OCI-LY7 (cell line): ENCODE data around the gene ATF7. TPM values are rescaled to one million over a fixed set of nuclear protein-coding genes. Genes with fewer than 3 reads are reported as not detected.

Experiments used
- BruUV-seq: library from RNA; stranded (reverse); fragments of 400-500 nt; replicated peaks from 2 replicates; lab custom pipeline; 2021; lab: Mats Ljungman, UMichigan
- CTCF ChIA-PET: fragments of 300-600 bp; sonication (Branson Sonifier 250); formaldehyde crosslinking; loops from one replicate; lab custom pipeline; 2022; ENCODE audit warnings: antibody characterized with exemption; ENCODE audit not compliant: unreplicated experiment; lab: Charles Lee
- POLR2A ChIA-PET: fragments of 300-600 bp; sonication (Branson Sonifier 250); formaldehyde crosslinking; loops from one replicate; lab custom pipeline; 2022; ENCODE audit warnings: antibody characterized with exemption; lab: Charles Lee
- DNase-seq: peaks from one replicate; pipeline ENCODE4 v3.0.0-alpha.2; 2015; ENCODE audit warnings: low spot score
- H2AFZ ChIP-seq: fragments of 200-600 bp; sonication (generic), shearing (Covaris generic); 2 replicates; pipeline ENCODE4 v1.6.1; 2014; ENCODE audit warnings: mild to moderate bottlenecking, antibody characterized with exemption, low read length, moderate library complexity
- H3K27ac ChIP-seq: fragments of 200-600 bp; sonication (generic); 2 replicates; pipeline ENCODE4 v1.5.1; 2014; ENCODE audit warnings: mixed run types, low read depth, mild to moderate bottlenecking, moderate library complexity, low read length, inconsistent platforms; ENCODE audit not compliant: poor library complexity, severe bottlenecking
- H3K36me3 ChIP-seq: fragments of 200-600 bp; sonication (generic); 2 replicates; pipeline ENCODE4 v1.6.1; 2014; ENCODE audit warnings: mild to moderate bottlenecking, antibody characterized with exemption, low read length, moderate library complexity, mixed read lengths; ENCODE audit not compliant: insufficient read depth
- H3K4me1 ChIP-seq: fragments of 200-600 bp; sonication (generic); 2 replicates; pipeline ENCODE4 v1.5.1; 2014; ENCODE audit warnings: mild to moderate bottlenecking, low read length; ENCODE audit not compliant: insufficient read depth, poor library complexity, severe bottlenecking
- H3K4me2 ChIP-seq: fragments of 200-600 bp; sonication (generic); 2 replicates; pipeline ENCODE4 v1.6.1; 2014; ENCODE audit warnings: mild to moderate bottlenecking, low read length
- H3K4me3 ChIP-seq: fragments of 200-600 bp; sonication (generic); 2 replicates; pipeline ENCODE4 v1.5.1; 2014; ENCODE audit warnings: mild to moderate bottlenecking, low read depth, low read length; ENCODE audit not compliant: poor library complexity, severe bottlenecking
- H3K79me2 ChIP-seq: fragments of 200-600 bp; sonication (generic); 2 replicates; pipeline ENCODE4 v1.6.1; 2016; ENCODE audit warnings: low read depth, mild to moderate bottlenecking, low read length, moderate library complexity, mixed read lengths; ENCODE audit not compliant: insufficient read depth
- H3K9me2 ChIP-seq: fragments of 200-600 bp; sonication (generic); 2 replicates; pipeline ENCODE4 v1.6.1; 2016; ENCODE audit warnings: mild to moderate bottlenecking, low read length, mixed read lengths; ENCODE audit not compliant: insufficient read depth
- H3K9me3 ChIP-seq: fragments of 200-600 bp; sonication (generic); 2 replicates; pipeline ENCODE4 v1.6.1; 2014; ENCODE audit warnings: mild to moderate bottlenecking, mixed run types, low read length, mixed read lengths
- H4K20me1 ChIP-seq: fragments of 200-600 bp; sonication (generic); 2 replicates; pipeline ENCODE4 v1.6.1; 2014; ENCODE audit warnings: mild to moderate bottlenecking, antibody characterized with exemption, low read length, moderate library complexity, mixed read lengths; ENCODE audit not compliant: insufficient read depth
- CTCF ChIP-seq: fragments of 200-600 bp; sonication (generic); conservative IDR thresholded peaks from 2 replicates; pipeline ENCODE4 v1.5.1; 2014; ENCODE audit warnings: mild to moderate bottlenecking, antibody characterized with exemption, low read length, moderate library complexity, mixed read lengths
- EZH2phosphoT487 ChIP-seq: fragments of 200-600 bp; sonication (generic); IDR thresholded peaks from 2 replicates; pipeline ENCODE4 v1.6.1; 2018; ENCODE audit warnings: low read depth, borderline replicate concordance, mild to moderate bottlenecking, mixed run types, antibody characterized with exemption, low read length, moderate library complexity, mixed read lengths
- intact Hi-C: fragments of 100-400 bp; cut with micrococcal nuclease; formaldehyde crosslinking; loops from one replicate; pipeline ENCODE4 v1.10.0; 2022; ENCODE audit not compliant: unreplicated experiment
- total RNA-seq, 2 experiments: library from RNA; depleted of rRNA in 1 of 2; stranded (reverse); fragments of >200 nt in 1 of 2; shearing (Covaris generic) in 1 of 2; gene quantifications; 2 replicates each; pipeline ENCODE4 v1.2.3, GENCODE V29; 2014 to 2022

Gene ATF7
- total RNA-seq, 2 experiments from 2014 or later, result 6.8 to 23.2 TPM

GRCh38 chr12:53504004-53504920 is 121.9 kb downstream of the ATF7 start:
- ChIA-PET CTCF (interaction anchor here (0.7 to 0.8 kb wide), 2 partner anchors 22 to 175 kb away, joined by 3 read pairs; no protein-coding TSS in a partner anchor), POLR2A (interaction anchor here (0.7 to 1.0 kb wide), 3 partner anchors 54 to 830 kb away, joined by 3 to 4 read pairs (median 3); no protein-coding TSS in a partner anchor)
- BruUV-seq, result no TSS peak
- TF ChIP-seq EZH2phosphoT487 (no peak), CTCF (no peak)
- Histone ChIP-seq H3K27ac (no peak overlapping the region), H4K20me1 (no peaks in the 10 kb centered on the region), H3K4me3 (no peak overlapping the region), H3K79me2 (peaks cover 13% of the 10 kb centered on the region), H3K4me2 (no peak overlapping the region), H3K9me3 (no peaks in the 10 kb centered on the region), H3K36me3 (peaks cover 24% of the 10 kb centered on the region; the same call in 1 of the 2 replicates), H3K4me1 (peaks cover 26% of the 10 kb centered on the region), H2AFZ (no peak overlapping the region), H3K9me2 (no peaks in the 10 kb centered on the region)
- intact Hi-C loops, result loop anchor here (10.0 kb wide), 1 partner anchor 299 kb away; the partner anchor contains the start of gene ITGB7
- DNase-seq, result no peak

DNA sequence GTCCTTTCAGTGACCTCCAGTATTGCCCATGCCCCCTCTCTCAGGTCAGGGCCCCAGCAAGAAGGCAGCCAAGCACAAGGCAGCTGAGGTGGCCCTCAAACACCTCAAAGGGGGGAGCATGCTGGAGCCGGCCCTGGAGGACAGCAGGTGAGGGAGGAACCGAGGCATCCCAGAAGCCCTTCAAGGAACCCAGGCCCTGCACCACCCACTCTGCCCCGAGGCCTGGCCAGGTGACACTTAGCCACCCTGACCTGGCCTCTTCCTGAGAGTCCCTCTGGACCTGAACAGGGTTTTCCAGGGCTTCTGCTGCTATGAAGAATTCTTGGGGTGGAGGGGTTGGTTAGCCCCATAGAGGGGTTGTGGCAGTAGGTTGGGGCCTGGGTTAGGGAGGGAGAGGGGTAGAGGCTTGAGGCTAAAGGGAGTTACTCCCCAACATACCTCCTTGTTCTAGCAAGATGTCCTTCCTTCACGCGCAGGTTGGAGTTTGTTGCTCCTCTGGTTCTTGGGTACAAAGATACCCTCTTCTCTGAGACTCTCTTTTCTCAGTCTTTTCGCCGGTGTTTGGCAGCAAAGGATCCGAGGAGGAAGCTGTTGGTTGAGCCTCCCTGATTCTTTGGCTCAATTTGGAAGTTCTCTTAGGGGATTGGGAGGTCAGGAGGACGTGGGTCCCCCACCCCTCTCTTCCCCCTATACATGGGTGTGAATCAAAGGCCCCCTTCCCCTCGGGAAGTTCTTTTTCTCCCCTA is 123.0 kb downstream of the ATF7 start:
- no peak for DNase-seq
- TF ChIP-seq EZH2phosphoT487, result no peak
- no peak for TF ChIP-seq CTCF
- H3K4me3 ChIP-seq, result no peak overlapping the region
- no peaks in the 10 kb centered on the region for H4K20me1 ChIP-seq
- peaks cover 20% of the 10 kb centered on the region for H3K79me2 ChIP-seq
- H2AFZ ChIP-seq, result no peak overlapping the region
- H3K4me2 ChIP-seq, result peak overlapping the region; percentile 96; the same call in 1 of the 2 replicates
- no peaks in the 10 kb centered on the region for H3K9me3 ChIP-seq
- BruUV-seq, result no TSS peak
- peaks cover 24% of the 10 kb centered on the region for H3K4me1 ChIP-seq
- intact Hi-C loops, result loop anchor here (10.0 kb wide), 1 partner anchor 298 kb away; the partner anchor contains the start of gene ITGB7
- peaks cover 24% of the 10 kb centered on the region; the same call in 1 of the 2 replicates for H3K36me3 ChIP-seq
- H3K9me2 ChIP-seq, result no peaks in the 10 kb centered on the region
- H3K27ac ChIP-seq, result no peak overlapping the region
- POLR2A ChIA-PET, result interaction anchor here (0.6 to 1.0 kb wide), 4 partner anchors 10 to 831 kb away, joined by 3 to 5 read pairs (median 4); no protein-coding TSS in a partner anchor
- CTCF ChIA-PET, result no interaction called here
